Measurements from ENCODE around the gene RPL7A.
A peak's percentile ranks its signal among the peaks of the same experiment; 100 is the strongest.
"Not testable (repeated sequence)": the region's sequence is repeated elsewhere in the genome, so short reads cannot be mapped to it uniquely, and the experiment has no call there.

The RPL7A gene

GRCh38 chr9:133369422-133369821 is 21.4 kb downstream of the RPL7A start:
- no peaks in the 10 kb centered on the region for H3K27me3 ChIP-seq (ENCODE audit: control insufficient read depth, insufficient read depth, low read length)
- H3K27ac ChIP-seq (ENCODE audit: low read depth, low read length): no peak overlapping the region
- H3K4me1 ChIP-seq (ENCODE audit: control insufficient read depth, insufficient read depth, low read length): no peaks in the 10 kb centered on the region
- H3K36me3 ChIP-seq (ENCODE audit: control insufficient read depth, insufficient read depth, low read length): peaks cover 34% of the 10 kb centered on the region
- H3K9ac ChIP-seq (ENCODE audit: low read length): no peak overlapping the region
- no peak overlapping the region for H3K4me3 ChIP-seq (ENCODE audit: low read length)

GRCh38 chr9:133369933-133370332 is 21.9 kb downstream of the RPL7A start:
- no peak overlapping the region for H3K27ac ChIP-seq (ENCODE audit: low read depth, low read length)
- H3K36me3 ChIP-seq (ENCODE audit: control insufficient read depth, insufficient read depth, low read length): peaks cover 32% of the 10 kb centered on the region
- no peaks in the 10 kb centered on the region for H3K27me3 ChIP-seq (ENCODE audit: control insufficient read depth, insufficient read depth, low read length)
- peaks cover 4% of the 10 kb centered on the region for H3K4me1 ChIP-seq (ENCODE audit: control insufficient read depth, insufficient read depth, low read length)
- no peak overlapping the region for H3K4me3 ChIP-seq (ENCODE audit: low read length)
- no peak overlapping the region for H3K9ac ChIP-seq (ENCODE audit: low read length)

GRCh38 chr9:133370685-133371084 is 22.7 kb downstream of the RPL7A start:
- H3K9ac ChIP-seq (ENCODE audit: low read length): no peak overlapping the region
- H3K27ac ChIP-seq (ENCODE audit: low read depth, low read length): no peak overlapping the region
- peaks cover 26% of the 10 kb centered on the region for H3K36me3 ChIP-seq (ENCODE audit: control insufficient read depth, insufficient read depth, low read length)
- peaks cover 4% of the 10 kb centered on the region for H3K4me1 ChIP-seq (ENCODE audit: control insufficient read depth, insufficient read depth, low read length)
- no peaks in the 10 kb centered on the region for H3K27me3 ChIP-seq (ENCODE audit: control insufficient read depth, insufficient read depth, low read length)
- H3K4me3 ChIP-seq (ENCODE audit: low read length): no peak overlapping the region

DNA sequence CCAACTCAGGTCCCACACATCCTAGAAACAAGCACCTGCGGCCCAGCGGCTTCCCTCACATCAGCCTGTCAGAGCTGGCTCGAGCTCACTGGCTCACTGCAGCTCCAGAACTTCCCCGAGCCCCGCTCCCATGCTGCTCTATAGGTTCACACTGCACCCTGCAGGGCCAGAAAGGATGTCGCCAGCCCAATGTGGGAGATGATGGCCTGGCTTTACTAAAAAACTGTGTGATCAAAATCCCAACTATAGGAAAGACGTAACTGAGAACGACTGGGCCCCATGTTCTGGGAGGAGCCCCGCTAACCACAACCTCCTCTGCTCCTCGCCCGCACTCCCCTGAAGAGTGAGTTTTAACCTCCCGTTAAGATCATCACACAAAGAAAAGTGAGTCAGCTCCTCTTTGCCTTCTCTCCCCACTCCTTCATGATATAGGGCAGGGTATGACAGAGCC is 23.3 kb downstream of the RPL7A start:
- peak overlapping the region; percentile 1 for H3K9ac ChIP-seq (ENCODE audit: low read length)
- no peaks in the 10 kb centered on the region for H3K27me3 ChIP-seq (ENCODE audit: control insufficient read depth, insufficient read depth, low read length)
- H3K27ac ChIP-seq (ENCODE audit: low read depth, low read length): no peak overlapping the region
- H3K4me1 ChIP-seq (ENCODE audit: control insufficient read depth, insufficient read depth, low read length): peaks cover 4% of the 10 kb centered on the region
- no peak overlapping the region for H3K4me3 ChIP-seq (ENCODE audit: low read length)
- H3K36me3 ChIP-seq (ENCODE audit: control insufficient read depth, insufficient read depth, low read length): peaks cover 20% of the 10 kb centered on the region

GRCh38 chr9:133372144-133372543 is 24.1 kb downstream of the RPL7A start:
- Histone ChIP-seq H3K9ac (ENCODE audit: low read length) (no peak overlapping the region), H3K27me3 (ENCODE audit: control insufficient read depth, insufficient read depth, low read length) (no peaks in the 10 kb centered on the region), H3K36me3 (ENCODE audit: control insufficient read depth, insufficient read depth, low read length) (peaks cover 12% of the 10 kb centered on the region), H3K4me1 (ENCODE audit: control insufficient read depth, insufficient read depth, low read length) (peaks cover 7% of the 10 kb centered on the region), H3K4me3 (ENCODE audit: low read length) (no peak overlapping the region), H3K27ac (ENCODE audit: low read depth, low read length) (no peak overlapping the region)

DNA sequence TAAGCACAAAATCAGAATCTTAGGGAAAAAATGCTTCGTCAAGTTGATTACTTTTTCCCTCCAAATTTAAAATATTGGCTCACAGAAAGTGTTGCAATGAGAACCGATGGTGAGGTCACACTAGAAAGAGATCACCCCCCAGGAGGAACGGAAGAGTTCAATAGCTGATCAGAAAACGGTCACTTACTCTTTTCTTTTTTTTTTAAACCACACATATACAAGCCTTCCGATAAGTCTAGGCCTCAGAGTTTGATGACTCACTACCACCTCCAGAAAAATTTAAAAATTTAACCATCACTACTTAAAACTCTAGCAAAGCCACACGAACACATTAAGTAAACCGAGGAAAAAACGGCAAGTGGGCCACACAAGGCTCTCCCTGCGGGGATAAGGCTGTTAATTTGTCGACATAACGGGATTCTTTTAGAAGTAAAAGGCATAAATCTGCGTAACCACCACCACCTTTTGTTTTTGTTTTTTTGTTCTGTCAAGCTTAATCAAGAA is 26.6 kb downstream of the RPL7A start:
- Histone ChIP-seq H3K4me3 (ENCODE audit: low read length) (peak overlapping the region; percentile 80), H3K36me3 (ENCODE audit: control insufficient read depth, insufficient read depth, low read length) (peaks cover 10% of the 10 kb centered on the region), H3K27ac (ENCODE audit: low read depth, low read length) (no peak overlapping the region), H3K27me3 (ENCODE audit: control insufficient read depth, insufficient read depth, low read length) (no peaks in the 10 kb centered on the region), H3K9ac (ENCODE audit: low read length) (peak overlapping the region; percentile 89), H3K4me1 (ENCODE audit: control insufficient read depth, insufficient read depth, low read length) (peaks cover 7% of the 10 kb centered on the region)

DNA sequence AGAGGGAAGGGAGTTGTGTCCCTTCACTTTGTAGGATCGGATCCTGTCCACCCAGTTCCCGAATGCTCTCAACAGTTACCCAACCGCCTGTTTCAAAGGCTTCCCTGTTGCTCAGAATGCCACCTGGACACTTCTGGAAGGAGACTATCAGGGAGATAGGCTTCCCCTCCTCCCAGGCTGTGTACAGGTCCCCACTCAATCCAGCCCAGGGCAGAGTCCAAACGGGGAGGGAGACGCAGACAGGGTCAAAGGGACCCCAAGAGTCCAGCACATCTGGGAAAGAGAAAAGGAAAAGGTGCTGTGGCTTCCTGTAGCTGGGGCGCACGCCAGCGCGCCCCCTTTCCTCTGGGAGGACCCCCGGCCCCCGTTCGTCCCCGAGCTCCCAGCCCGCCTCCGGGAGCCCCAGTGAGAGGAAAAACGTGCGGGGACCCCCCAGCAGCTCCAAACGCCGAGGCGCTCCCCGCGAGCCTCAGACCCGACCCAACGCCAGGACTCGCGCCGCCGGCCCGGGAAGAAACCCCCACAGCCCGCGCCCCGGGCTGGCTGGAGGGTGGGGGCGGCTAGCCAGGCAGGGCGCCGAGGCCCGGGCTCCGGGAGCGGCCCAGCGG is 27.2 kb downstream of the RPL7A start:
- H3K27me3 ChIP-seq (ENCODE audit: control insufficient read depth, insufficient read depth, low read length): no peaks in the 10 kb centered on the region

GRCh38 chr9:133375724-133376654 is 28.0 kb downstream of the RPL7A start, which contains the start of the genes STKLD1 and SURF4:
Gene STKLD1 (plus strand): TSS chr9:133376366. CDS start chr9:133376474, 108 bp downstream.
Gene SURF4 (minus strand): TSS chr9:133376060. CDS start chr9:133375969, 91 bp downstream.
- H3K4me1 ChIP-seq (ENCODE audit: control insufficient read depth, insufficient read depth, low read length): peaks cover 7% of the 10 kb centered on the region

More for the DNA sequence above, 27.2 kb downstream of the RPL7A start:
- Histone ChIP-seq H3K4me1 (ENCODE audit: control insufficient read depth, insufficient read depth, low read length) (peaks cover 7% of the 10 kb centered on the region), H3K27ac (ENCODE audit: low read depth, low read length) (peak overlapping the region; percentile 90), H3K9ac (ENCODE audit: low read length) (peak overlapping the region; percentile 89), H3K4me3 (ENCODE audit: low read length) (peak overlapping the region; percentile 80), H3K36me3 (ENCODE audit: control insufficient read depth, insufficient read depth, low read length) (peaks cover 8% of the 10 kb centered on the region)

GRCh38 chr9:133377280-133377679 is 29.3 kb downstream of the RPL7A start:
- not testable (repeated sequence) for H3K27ac ChIP-seq (ENCODE audit: low read depth, low read length); H3K9ac ChIP-seq (ENCODE audit: low read length); H3K36me3 ChIP-seq (ENCODE audit: control insufficient read depth, insufficient read depth, low read length); H3K4me3 ChIP-seq (ENCODE audit: low read length); H3K27me3 ChIP-seq (ENCODE audit: control insufficient read depth, insufficient read depth, low read length); H3K4me1 ChIP-seq (ENCODE audit: control insufficient read depth, insufficient read depth, low read length)

More at GRCh38 chr9:133375724-133376654, 28.0 kb downstream of the RPL7A start, which contains the start of the genes STKLD1 and SURF4:
- H3K9ac ChIP-seq (ENCODE audit: low read length): peak within 1 kb of the TSS; percentile 89
- peak within 1 kb of the TSS; percentile 80 for H3K4me3 ChIP-seq (ENCODE audit: low read length)
- no peaks in the 10 kb centered on the region for H3K27me3 ChIP-seq (ENCODE audit: control insufficient read depth, insufficient read depth, low read length)
- H3K36me3 ChIP-seq (ENCODE audit: control insufficient read depth, insufficient read depth, low read length): peaks cover 3% of the 10 kb centered on the region
- peak within 1 kb of the TSS; percentile 90 for H3K27ac ChIP-seq (ENCODE audit: low read depth, low read length)

DNA sequence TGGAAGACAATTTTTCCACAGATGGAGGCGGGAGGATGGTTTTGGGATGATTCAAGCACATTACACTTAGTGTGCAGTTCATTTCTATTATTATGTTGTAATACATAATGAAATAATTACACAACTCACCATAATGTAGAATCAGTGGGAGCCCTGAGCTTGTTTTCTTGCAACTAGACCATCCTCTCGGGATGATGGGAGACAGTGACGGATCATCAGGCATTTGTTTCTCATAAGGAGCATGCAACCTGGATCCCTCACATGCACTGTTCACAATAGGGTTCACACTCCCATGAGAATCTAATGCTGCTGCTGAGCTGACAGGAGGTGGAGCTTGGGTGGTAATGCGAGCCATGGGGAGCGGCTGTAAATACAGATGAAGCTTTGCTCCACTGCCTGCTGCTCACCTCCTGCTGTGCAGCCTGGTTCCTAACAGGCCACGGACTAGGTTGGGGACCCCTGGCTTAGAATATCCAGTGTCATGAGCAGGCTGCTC is 29.8 kb downstream of the RPL7A start:
- H3K9ac ChIP-seq (ENCODE audit: low read length): no peak overlapping the region
- H3K27ac ChIP-seq (ENCODE audit: low read depth, low read length): no peak overlapping the region
- H3K27me3 ChIP-seq (ENCODE audit: control insufficient read depth, insufficient read depth, low read length): no peaks in the 10 kb centered on the region
- H3K4me3 ChIP-seq (ENCODE audit: low read length): no peak overlapping the region
- H3K4me1 ChIP-seq (ENCODE audit: control insufficient read depth, insufficient read depth, low read length): peaks cover 7% of the 10 kb centered on the region
- no peaks in the 10 kb centered on the region for H3K36me3 ChIP-seq (ENCODE audit: control insufficient read depth, insufficient read depth, low read length)

GRCh38 chr9:133378408-133378962 is 30.5 kb downstream of the RPL7A start:
- no peak overlapping the region for H3K9ac ChIP-seq (ENCODE audit: low read length)
- H3K4me3 ChIP-seq (ENCODE audit: low read length): no peak overlapping the region
- H3K27ac ChIP-seq (ENCODE audit: low read depth, low read length): no peak overlapping the region
- H3K36me3 ChIP-seq (ENCODE audit: control insufficient read depth, insufficient read depth, low read length): no peaks in the 10 kb centered on the region
- no peaks in the 10 kb centered on the region for H3K27me3 ChIP-seq (ENCODE audit: control insufficient read depth, insufficient read depth, low read length)
- peaks cover 7% of the 10 kb centered on the region for H3K4me1 ChIP-seq (ENCODE audit: control insufficient read depth, insufficient read depth, low read length)
